HG02571 (cell line): ENCODE results near the gene FDXR.

Experiments used
- ATAC-seq: cut with Tn5 transposase; IDR thresholded peaks from one replicate; pipeline ENCODE4 v1.9.1; 2021; ENCODE audit warnings: mild to moderate bottlenecking, moderate library complexity; ENCODE audit not compliant: unreplicated experiment

The FDXR gene

GRCh38 chr17:74900208-74900607, 27.4 kb upstream of the FDXR start:
- no peak for ATAC-seq

- ATAC-seq, result no peak
Measured at GRCh38 chr17:74898376-74898946, 25.7 kb upstream of the FDXR start.

- no peak for ATAC-seq
Measured at GRCh38 chr17:74893936-74894671, 21.3 kb upstream of the FDXR start.

- ATAC-seq, result no peak
Measured at GRCh38 chr17:74892974-74893911, 20.4 kb upstream of the FDXR start, which contains the start of gene FADS6. TSS of gene FADS6 (minus strand) at chr17:74893633. CDS start at chr17:74893595, 38 bp downstream.

GRCh38 chr17:74892013-74892841, 19.4 kb upstream of the FDXR start:
- no peak for ATAC-seq

GRCh38 chr17:74890554-74890953, 17.8 kb upstream of the FDXR start:
- ATAC-seq, result no peak

GRCh38 chr17:74888469-74888868, 15.7 kb upstream of the FDXR start:
- no peak for ATAC-seq

GRCh38 chr17:74883241-74883745, 10.5 kb upstream of the FDXR start:
- no peak for ATAC-seq

- ATAC-seq, result no peak
Measured at GRCh38 chr17:74882517-74883240, 9.9 kb upstream of the FDXR start.

- no peak for ATAC-seq
Measured at GRCh38 chr17:74881073-74881472, 8.3 kb upstream of the FDXR start.

- ATAC-seq, result no peak
Measured at GRCh38 chr17:74879308-74879707, 6.5 kb upstream of the FDXR start.

- no peak for ATAC-seq
Measured at GRCh38 chr17:74878658-74879057, 5.9 kb upstream of the FDXR start.

GRCh38 chr17:74877592-74878548, 5.1 kb upstream of the FDXR start:
- no peak for ATAC-seq

GRCh38 chr17:74875977-74876593, 3.3 kb upstream of the FDXR start:
- no peak for ATAC-seq

GRCh38 chr17:74875155-74875976, 2.6 kb upstream of the FDXR start:
- no peak for ATAC-seq

- ATAC-seq, result no peak
Measured at GRCh38 chr17:74874615-74875037, 1.8 kb upstream of the FDXR start.

- ATAC-seq, result no peak
Measured at GRCh38 chr17:74873874-74874614, 1.2 kb upstream of the FDXR start.
